Right ventricle myocardium superior (tissue), 1 donor: ENCODE data around the gene PPARA. TPM values are rescaled to one million over a fixed set of nuclear protein-coding genes. Genes with fewer than 3 reads are reported as not detected.
A peak's percentile ranks its signal among the peaks of the same experiment; 100 is the strongest.

Experiments
- ATAC-seq: fragments of 200-7000 bp; cut with Tn5 transposase; one replicate; pipeline ENCODE4 v1.9.1; 2020; ENCODE audit warnings: mild to moderate bottlenecking; ENCODE audit not compliant: poor library complexity
- DNase-seq: peaks from one replicate; pipeline ENCODE4 v3.0.0-alpha.2; 2020
- intact Hi-C: fragments of 100-400 bp; cut with DNase I; formaldehyde crosslinking; loops from one replicate; pipeline ENCODE4 v1.11.2; 2022
- total RNA-seq: library from RNA; stranded (reverse); fragmentation: NEBNext Ultra II Directional; extraction: Animal tissue kit (Norgen Biotek cat#: 25700); gene quantifications from one replicate; pipeline ENCODE4 v1.2.1, GENCODE V29; 2021
- donor health status: DM: no; HTN: yes; CAD: no; lungs with severe emphysema.

The PPARA gene
- total RNA-seq, 1 donor from 2014 or later: 66.1 TPM

GRCh38 chr22:46214616-46215015 lies 64.3 kb downstream of the PPARA start:
- intact Hi-C loops: no loop called here
- ATAC-seq (no peak), DNase-seq (no peak)

- intact Hi-C loops: no loop called here
- ATAC-seq: no peak
- DNase-seq: no peak
Measured at GRCh38 chr22:46219636-46220035, 69.3 kb downstream of the PPARA start.

- DNase-seq: no peak
- intact Hi-C loops: no loop called here
- no peak for ATAC-seq
Measured at GRCh38 chr22:46220921-46221320, 70.6 kb downstream of the PPARA start.

GRCh38 chr22:46224044-46224897 lies 73.9 kb downstream of the PPARA start:
- intact Hi-C loops: no loop called here
- ATAC-seq: peak; percentile 20
- no peak for DNase-seq

GRCh38 chr22:46224898-46225290 lies 74.6 kb downstream of the PPARA start:
- no peak for ATAC-seq
- intact Hi-C loops: no loop called here
- no peak for DNase-seq

GRCh38 chr22:46225631-46226030 lies 75.3 kb downstream of the PPARA start:
- ATAC-seq (no peak), DNase-seq (no peak)
- intact Hi-C loops: no loop called here

- intact Hi-C loops: no loop called here
- DNase-seq (no peak), ATAC-seq (no peak)
Measured at GRCh38 chr22:46226577-46226976, 76.3 kb downstream of the PPARA start.

GRCh38 chr22:46229701-46230100 lies 79.4 kb downstream of the PPARA start:
- intact Hi-C loops: no loop called here
- no peak for ATAC-seq
- no peak for DNase-seq

- ATAC-seq: no peak
- intact Hi-C loops: no loop called here
- DNase-seq: no peak
Measured at GRCh38 chr22:46230262-46230901, 80.1 kb downstream of the PPARA start.

- peak; percentile 66 for DNase-seq
- peak; percentile 82 for ATAC-seq
- intact Hi-C loops: no loop called here
Measured at GRCh38 chr22:46233231-46233630, 82.9 kb downstream of the PPARA start.

- intact Hi-C loops: no loop called here
- ATAC-seq: no peak
- DNase-seq: no peak
Measured at GRCh38 chr22:46234969-46235368, 84.6 kb downstream of the PPARA start.

- ATAC-seq (peak; percentile 55), DNase-seq (peak; percentile 83)
- intact Hi-C loops: no loop called here
Measured at GRCh38 chr22:46237453-46238124, 87.3 kb downstream of the PPARA start.

GRCh38 chr22:46238541-46238940 lies 88.2 kb downstream of the PPARA start:
- DNase-seq (no peak), ATAC-seq (peak; percentile 47)
- intact Hi-C loops: no loop called here

GRCh38 chr22:46239261-46240048 lies 89.1 kb downstream of the PPARA start:
- intact Hi-C loops: no loop called here
- no peak for DNase-seq
- ATAC-seq: no peak

- intact Hi-C loops: no loop called here
- ATAC-seq (no peak), DNase-seq (no peak)
Measured at GRCh38 chr22:46240073-46240472, 89.7 kb downstream of the PPARA start.

GRCh38 chr22:46240506-46240905 lies 90.2 kb downstream of the PPARA start:
- ATAC-seq (no peak), DNase-seq (no peak)
- intact Hi-C loops: no loop called here

- DNase-seq: no peak
- intact Hi-C loops: no loop called here
- no peak for ATAC-seq
Measured at GRCh38 chr22:46240907-46241306, 90.6 kb downstream of the PPARA start.

GRCh38 chr22:46241396-46242007 lies 91.2 kb downstream of the PPARA start:
- ATAC-seq (no peak), DNase-seq (no peak)
- intact Hi-C loops: no loop called here

GRCh38 chr22:46242076-46242475 lies 91.8 kb downstream of the PPARA start:
- intact Hi-C loops: no loop called here
- ATAC-seq (no peak), DNase-seq (no peak)
